BLaER1 treated with 17β-estradiol and CSF1 and Interleukin-3, amounts not matched to agents 10 nM and 100 nM (cell line): ENCODE measurements around the gene PTPRD.

ENCODE experiments used
- H3K27ac ChIP-seq, 11 experiments: shearing (Covaris generic); formaldehyde crosslinking; 2 replicates each; pipeline ENCODE4 v1.8.1; 2022
- H3K27me3 ChIP-seq, 11 experiments: shearing (Covaris generic); formaldehyde crosslinking; 2 replicates each; pipeline ENCODE4 v1.8.1; 2022
- H3K36me3 ChIP-seq, 11 experiments: shearing (Covaris generic); formaldehyde crosslinking; 2 replicates each; pipeline ENCODE4 v1.8.1; 2022
- H3K4me1 ChIP-seq, 10 experiments: shearing (Covaris generic); formaldehyde crosslinking; 2 replicates each; pipeline ENCODE4 v1.8.1; 2022
- H3K4me2 ChIP-seq, 11 experiments: shearing (Covaris generic); formaldehyde crosslinking; 2 replicates each; pipeline ENCODE4 v1.8.1; 2022
- H3K4me3 ChIP-seq, 10 experiments: shearing (Covaris generic); formaldehyde crosslinking; 2 replicates each; pipeline ENCODE4 v1.8.1; 2022
- H3K9ac ChIP-seq, 11 experiments: shearing (Covaris generic); formaldehyde crosslinking; 2 replicates each; pipeline ENCODE4 v1.8.1; 2022
- H3K9me3 ChIP-seq, 11 experiments: shearing (Covaris generic); formaldehyde crosslinking; replicated peaks in 1 of 11; 2 replicates each; pipeline ENCODE4 v1.8.1; 2022
- H4K20me1 ChIP-seq, 11 experiments: shearing (Covaris generic); formaldehyde crosslinking; 2 replicates each; pipeline ENCODE4 v1.8.1; 2022
- Cebpa-rat ChIP-seq, 11 experiments: shearing (Covaris generic); IDR thresholded peaks; 2 replicates each; pipeline ENCODE4 v1.8.1; 2022

The PTPRD gene

DNA sequence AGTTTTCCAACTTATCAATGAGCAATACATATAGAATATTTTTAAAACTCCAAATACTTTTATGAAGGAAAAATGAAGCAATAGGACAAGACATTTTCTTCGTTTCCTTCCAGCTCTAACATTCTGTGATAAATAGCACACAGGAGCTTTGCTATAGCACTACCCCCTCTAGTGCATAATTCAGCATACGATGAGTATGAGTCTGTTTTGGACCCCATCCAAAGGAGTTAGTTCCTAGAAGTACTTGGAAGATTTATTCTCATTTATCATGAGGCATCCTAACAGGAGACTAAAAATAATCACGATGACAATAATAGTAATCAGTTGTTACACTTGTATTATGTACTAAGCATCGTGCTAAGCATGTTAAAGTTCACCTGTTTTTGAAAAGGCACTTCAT is 1751.9 kb downstream of the PTPRD start:
- no peak overlapping the region for H3K4me3 ChIP-seq
- H4K20me1 ChIP-seq: no peaks in the 10 kb centered on the region
- TF ChIP-seq Cebpa-rat (IDR thresholded peaks at IDR 0.05): no peak
- no peaks in the 10 kb centered on the region for H3K36me3 ChIP-seq
- no peak overlapping the region for H3K27ac ChIP-seq
- H3K9ac ChIP-seq: no peak overlapping the region
- H3K9me3 ChIP-seq: no peaks in the 10 kb centered on the region
- peaks cover 10 to 20% (median 16%) of the 10 kb centered on the region in 10 experiments; a peak in 17 of 20 replicates for H3K4me1 ChIP-seq
- H3K4me2 ChIP-seq: no peak overlapping the region
- peaks cover 0 to 41% (median 3%) of the 10 kb centered on the region in 11 experiments; a peak in 12 of 22 replicates for H3K27me3 ChIP-seq

DNA sequence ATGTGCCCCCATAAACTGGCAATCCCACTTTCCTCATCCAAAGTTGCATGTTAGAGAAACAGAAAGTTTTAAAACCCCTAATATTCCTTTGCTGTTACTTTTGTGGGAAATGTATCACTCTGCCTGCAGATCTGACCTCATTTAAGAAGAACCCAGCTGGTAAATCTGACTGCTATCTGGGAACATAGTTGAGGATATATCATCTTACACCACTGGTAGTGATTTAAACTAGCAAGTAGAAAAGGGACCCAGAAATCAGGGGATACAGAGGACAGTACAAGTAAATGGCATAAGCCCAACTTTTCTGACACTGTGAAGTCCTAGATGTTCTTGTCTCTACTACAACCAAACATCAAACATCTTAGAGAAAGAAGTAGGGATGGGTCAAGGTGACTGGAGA is 1752.7 kb downstream of the PTPRD start:
- H3K36me3 ChIP-seq: no peaks in the 10 kb centered on the region
- no peak for TF ChIP-seq Cebpa-rat (IDR thresholded peaks at IDR 0.05)
- H3K4me1 ChIP-seq: peaks cover 10 to 25% (median 17%) of the 10 kb centered on the region in 10 experiments; a peak in 17 of 20 replicates
- H4K20me1 ChIP-seq: no peaks in the 10 kb centered on the region
- no peak overlapping the region for H3K4me3 ChIP-seq
- H3K4me2 ChIP-seq: no peak overlapping the region
- H3K27me3 ChIP-seq: peaks cover 0 to 46% (median 3%) of the 10 kb centered on the region in 11 experiments; a peak in 12 of 22 replicates
- H3K27ac ChIP-seq: no peak overlapping the region
- H3K9ac ChIP-seq: no peak overlapping the region
- H3K9me3 ChIP-seq: no peaks in the 10 kb centered on the region

DNA sequence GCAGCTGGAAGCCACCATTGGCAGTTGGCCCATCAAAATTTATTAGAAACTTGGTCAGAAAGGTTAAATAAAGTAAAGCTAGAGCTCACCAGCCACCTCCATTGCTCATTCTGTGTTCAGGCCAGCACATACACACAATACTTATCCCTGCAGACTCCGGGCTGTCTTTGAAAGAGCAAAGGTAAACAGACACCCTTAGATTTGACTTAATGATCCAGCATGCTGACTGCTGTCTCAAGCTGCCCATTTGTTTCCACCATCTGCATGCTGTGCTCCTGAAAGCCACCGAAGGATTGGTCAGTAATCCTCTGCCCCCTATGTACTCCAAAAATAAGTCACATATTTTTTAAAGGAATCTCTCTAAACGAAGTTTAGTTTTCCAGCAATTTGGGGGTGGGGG is 1753.4 kb downstream of the PTPRD start:
- Histone ChIP-seq H4K20me1 (no peaks in the 10 kb centered on the region), H3K27me3 (peaks cover 0 to 46% (median 3%) of the 10 kb centered on the region in 11 experiments; a peak in 12 of 22 replicates), H3K4me1 (peaks cover 10 to 25% (median 17%) of the 10 kb centered on the region in 10 experiments; a peak in 17 of 20 replicates), H3K9ac (no peak overlapping the region), H3K9me3 (no peaks in the 10 kb centered on the region), H3K4me2 (no peak overlapping the region), H3K4me3 (no peak overlapping the region), H3K36me3 (no peaks in the 10 kb centered on the region), H3K27ac (no peak overlapping the region)
- TF ChIP-seq Cebpa-rat (IDR thresholded peaks at IDR 0.05): no peak

DNA sequence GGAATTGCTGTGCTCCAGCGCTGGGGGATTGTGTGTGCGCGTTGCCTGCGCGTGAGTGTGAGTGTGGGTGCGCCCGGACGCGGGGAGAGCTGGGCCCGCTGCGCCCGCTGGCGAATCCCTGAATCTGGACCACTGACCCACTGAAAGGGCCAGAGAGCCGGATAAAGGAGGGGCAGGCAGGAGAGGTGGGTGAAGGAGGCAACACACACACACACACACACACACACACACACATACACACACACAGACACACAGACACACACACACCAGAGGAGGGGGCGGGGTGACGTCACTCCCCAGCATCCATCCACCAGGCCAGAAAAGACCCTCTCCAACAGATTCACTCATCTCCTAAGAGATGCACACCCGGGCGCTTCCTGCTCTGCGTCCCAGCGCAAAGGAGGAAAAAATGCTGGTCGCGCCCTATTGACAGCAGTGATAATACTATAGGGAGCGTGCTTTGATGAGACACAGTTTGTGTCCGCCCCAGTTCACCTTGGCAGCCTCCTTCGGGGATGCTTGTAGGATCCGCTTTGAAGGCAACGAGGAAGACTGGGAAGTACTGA is 1754.1 kb downstream of the PTPRD start:
- Histone ChIP-seq H3K9ac (no peak overlapping the region; a peak in 1 of 22 replicates), H3K27ac (no peak overlapping the region), H4K20me1 (no peaks in the 10 kb centered on the region), H3K9me3 (no peaks in the 10 kb centered on the region), H3K27me3 (peaks cover 0 to 46% (median 3%) of the 10 kb centered on the region in 11 experiments; a peak in 12 of 22 replicates), H3K36me3 (no peaks in the 10 kb centered on the region), H3K4me2 (peak overlapping the region; percentile 85 to 98 (median 92); a peak in 20 of 22 replicates), H3K4me3 (peak overlapping the region in 8 of 10 experiments; percentile 63 to 82 (median 80); a peak in 11 of 20 replicates), H3K4me1 (peaks cover 10 to 25% (median 17%) of the 10 kb centered on the region in 10 experiments; a peak in 17 of 20 replicates)
- TF ChIP-seq Cebpa-rat (IDR thresholded peaks at IDR 0.05): no peak

DNA sequence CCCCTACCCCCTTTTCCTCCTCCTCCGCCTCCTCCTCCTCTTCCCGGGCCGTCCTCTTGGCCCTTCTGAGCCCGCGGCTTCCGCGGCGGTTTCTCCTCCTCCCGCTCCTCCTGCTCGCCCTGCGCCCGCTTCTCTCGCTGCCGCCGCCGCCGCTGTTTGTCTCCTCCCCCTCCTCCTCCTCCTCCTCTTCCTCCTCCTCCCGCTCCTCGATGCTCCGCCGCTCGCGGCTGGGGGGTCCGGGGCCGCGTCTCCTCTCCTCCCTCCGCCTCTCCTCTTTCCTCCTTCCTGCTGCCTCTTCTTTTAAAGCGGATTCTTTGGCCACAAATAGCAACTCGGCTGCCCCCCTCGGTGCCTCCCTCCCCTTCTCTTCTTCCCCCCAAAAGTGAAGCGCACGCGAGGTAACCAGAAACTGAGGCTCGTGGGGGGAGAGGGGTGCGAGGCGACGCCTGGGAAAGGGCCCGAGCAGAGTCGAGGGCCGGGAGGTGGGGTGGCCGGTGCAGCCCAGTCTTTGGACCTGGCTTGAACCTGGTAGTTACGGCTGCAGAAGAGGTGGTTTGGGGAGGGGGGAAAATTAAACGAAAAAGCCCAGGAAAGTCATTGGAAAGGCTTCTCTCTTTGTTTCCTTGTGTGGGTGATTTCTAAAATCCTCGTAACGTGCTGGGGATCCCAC is 1754.7 kb downstream of the PTPRD start:
- Histone ChIP-seq H3K27ac (peak overlapping the region in 4 of 11 experiments; percentile 61 to 66 (median 64); a peak in 5 of 22 replicates), H3K4me3 (peak overlapping the region; percentile 63 to 82 (median 78)), H3K27me3 (peaks cover 0 to 46% (median 3%) of the 10 kb centered on the region in 11 experiments; a peak in 12 of 22 replicates), H3K4me2 (peak overlapping the region; percentile 85 to 98 (median 92)), H3K36me3 (no peaks in the 10 kb centered on the region), H4K20me1 (no peaks in the 10 kb centered on the region), H3K9ac (peak overlapping the region; percentile 68 to 84 (median 76); a peak in 19 of 22 replicates), H3K9me3 (no peaks in the 10 kb centered on the region), H3K4me1 (peaks cover 10 to 25% (median 17%) of the 10 kb centered on the region in 10 experiments; a peak in 17 of 20 replicates)
- TF ChIP-seq Cebpa-rat (IDR thresholded peaks at IDR 0.05): no peak

DNA sequence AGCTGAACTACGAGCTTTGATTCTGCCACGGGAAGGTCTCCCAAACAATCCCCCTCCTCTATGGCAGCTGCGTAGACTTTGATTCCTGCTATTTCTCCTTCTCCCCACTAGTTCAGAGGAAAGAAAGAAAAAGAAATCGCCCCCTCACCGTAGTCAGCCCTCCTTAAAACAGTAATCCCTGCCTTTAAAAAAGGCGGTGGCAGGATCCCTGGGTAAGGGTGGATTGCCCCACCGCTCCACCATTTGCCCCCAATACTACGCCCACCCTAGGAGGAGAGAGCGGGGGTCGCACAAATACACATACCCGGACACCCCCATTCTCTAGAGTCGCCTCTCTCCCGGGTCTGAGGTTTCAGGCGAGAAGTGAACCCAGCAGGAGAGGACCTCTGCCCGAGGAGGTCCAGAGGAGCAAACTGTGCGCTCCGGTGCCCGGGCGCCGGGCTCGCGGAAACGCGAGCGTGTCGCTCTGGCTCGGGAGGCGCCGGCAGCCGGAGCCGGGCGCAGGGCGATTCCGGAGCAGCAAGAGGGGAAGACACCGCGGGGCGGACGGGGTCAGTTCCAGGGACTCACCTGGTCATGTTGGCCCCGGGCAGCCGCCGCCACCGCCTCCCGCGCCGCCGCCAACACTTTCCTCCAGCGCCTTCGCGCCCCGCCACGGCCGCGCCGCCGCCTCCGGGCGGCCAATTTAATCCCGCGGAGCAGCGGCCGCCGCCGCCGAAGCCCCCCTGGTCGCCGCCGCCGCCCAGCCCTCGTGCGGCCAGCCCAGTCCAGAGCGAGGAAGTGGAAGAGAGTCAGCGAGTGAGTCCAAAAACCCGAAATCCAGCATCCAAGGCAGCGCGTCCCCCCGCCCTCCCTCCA is 1755.5 kb downstream of the PTPRD start:
- no peaks in the 10 kb centered on the region for H3K9me3 ChIP-seq
- peaks cover 0 to 46% (median 3%) of the 10 kb centered on the region in 11 experiments; a peak in 12 of 22 replicates for H3K27me3 ChIP-seq
- no peaks in the 10 kb centered on the region for H4K20me1 ChIP-seq
- H3K4me2 ChIP-seq: peak overlapping the region; percentile 85 to 98 (median 92)
- peak overlapping the region; percentile 68 to 84 (median 76) for H3K9ac ChIP-seq
- H3K27ac ChIP-seq: peak overlapping the region in 10 of 11 experiments; percentile 31 to 66 (median 58); a peak in 17 of 22 replicates
- H3K4me3 ChIP-seq: peak overlapping the region; percentile 63 to 82 (median 78)
- peaks cover 10 to 25% (median 17%) of the 10 kb centered on the region in 10 experiments; a peak in 17 of 20 replicates for H3K4me1 ChIP-seq
- no peak for TF ChIP-seq Cebpa-rat (IDR thresholded peaks at IDR 0.05)
- no peaks in the 10 kb centered on the region for H3K36me3 ChIP-seq

DNA sequence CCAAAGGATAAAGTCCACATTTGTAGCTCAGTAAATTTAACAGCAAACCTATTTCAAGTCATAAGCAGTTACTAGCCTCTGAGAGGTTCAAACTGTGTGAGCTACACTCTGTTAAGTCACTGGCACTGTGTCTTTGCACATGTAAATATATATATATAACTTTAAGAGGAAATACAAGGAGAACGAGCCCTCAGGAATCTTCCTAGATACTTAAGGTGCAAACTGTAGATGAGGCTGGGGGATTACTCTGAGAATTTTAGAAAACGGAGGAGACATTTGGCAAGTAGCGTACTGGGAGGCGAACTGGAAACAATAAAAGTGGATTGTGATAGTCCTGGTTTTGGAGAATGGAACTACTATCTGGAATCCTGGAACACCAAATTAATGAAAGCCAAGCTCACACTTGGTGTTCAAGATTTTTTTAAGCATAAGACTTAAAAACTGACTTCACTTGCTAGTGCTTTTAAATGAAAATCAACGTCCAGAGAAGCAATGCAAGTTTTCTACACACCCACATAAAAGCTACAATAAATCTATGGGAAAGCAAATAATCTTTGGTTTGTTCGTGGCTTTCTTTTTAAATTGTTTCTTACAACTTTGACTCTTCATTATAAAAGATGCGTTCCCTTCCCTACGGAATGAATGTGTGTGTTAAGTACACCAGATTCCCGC is 1756.3 kb downstream of the PTPRD start:
- H3K4me1 ChIP-seq: peaks cover 10 to 25% (median 17%) of the 10 kb centered on the region in 10 experiments; a peak in 17 of 20 replicates
- peaks cover 0 to 46% (median 3%) of the 10 kb centered on the region in 11 experiments; a peak in 12 of 22 replicates for H3K27me3 ChIP-seq
- H3K4me3 ChIP-seq: peak overlapping the region; percentile 63 to 82 (median 78)
- H3K9me3 ChIP-seq: no peaks in the 10 kb centered on the region
- peak overlapping the region; percentile 85 to 98 (median 92) for H3K4me2 ChIP-seq
- H4K20me1 ChIP-seq: no peaks in the 10 kb centered on the region
- H3K36me3 ChIP-seq: no peaks in the 10 kb centered on the region
- 0 out of 22 replicates have a peak overlapping the region, but pooled peaks of 1 of the 11 experiments have one; percentile 66 for H3K27ac ChIP-seq
- peak overlapping the region in 10 of 11 experiments; percentile 68 to 84 (median 78); a peak in 14 of 22 replicates for H3K9ac ChIP-seq
- TF ChIP-seq Cebpa-rat (IDR thresholded peaks at IDR 0.05): no peak

DNA sequence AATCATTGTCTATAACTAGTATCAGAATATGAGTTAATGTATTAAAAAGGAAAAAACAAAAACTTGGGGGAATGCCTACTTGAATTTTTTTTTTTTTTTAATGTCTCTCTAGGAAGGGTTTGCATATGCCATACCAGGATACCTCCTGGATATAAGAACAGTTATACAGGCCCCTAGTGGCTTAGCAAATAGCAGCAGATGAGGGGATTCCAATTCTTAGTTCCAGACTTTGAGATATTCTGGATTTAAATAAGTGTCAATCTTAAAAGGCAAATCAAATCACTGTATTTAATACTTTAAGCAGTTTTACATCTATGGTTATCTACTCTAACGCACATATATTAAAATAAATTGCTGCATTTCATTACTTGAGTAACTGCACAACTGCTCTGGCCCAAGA is 1757.8 kb downstream of the PTPRD start:
- Histone ChIP-seq H3K9ac (no peak overlapping the region), H3K4me2 (0 out of 22 replicates have a peak overlapping the region, but pooled peaks of 1 of the 11 experiments have one; percentile 90), H3K4me3 (no peak overlapping the region), H3K27me3 (peaks cover 0 to 44% (median 3%) of the 10 kb centered on the region in 11 experiments; a peak in 12 of 22 replicates), H4K20me1 (no peaks in the 10 kb centered on the region), H3K9me3 (no peaks in the 10 kb centered on the region), H3K27ac (no peak overlapping the region), H3K36me3 (no peaks in the 10 kb centered on the region), H3K4me1 (peaks cover 10 to 25% (median 17%) of the 10 kb centered on the region in 10 experiments; a peak in 17 of 20 replicates)
- no peak for TF ChIP-seq Cebpa-rat (IDR thresholded peaks at IDR 0.05)
